ENCODE data around the gene MAGI1.
A peak's percentile ranks its signal among the peaks of the same experiment; 100 is the strongest.
"Not testable (repeated sequence)": the region's sequence is repeated elsewhere in the genome, so short reads cannot be mapped to it uniquely, and the experiment has no call there.

The MAGI1 gene

GRCh38 chr3:65749066-65749465, 289.7 kb downstream of the MAGI1 start:
- DNase-seq (ENCODE audit: low spot score), result no peak

- DNase-seq (ENCODE audit: low spot score), result no peak
Measured at GRCh38 chr3:65748326-65748725, 290.4 kb downstream of the MAGI1 start.

DNA sequence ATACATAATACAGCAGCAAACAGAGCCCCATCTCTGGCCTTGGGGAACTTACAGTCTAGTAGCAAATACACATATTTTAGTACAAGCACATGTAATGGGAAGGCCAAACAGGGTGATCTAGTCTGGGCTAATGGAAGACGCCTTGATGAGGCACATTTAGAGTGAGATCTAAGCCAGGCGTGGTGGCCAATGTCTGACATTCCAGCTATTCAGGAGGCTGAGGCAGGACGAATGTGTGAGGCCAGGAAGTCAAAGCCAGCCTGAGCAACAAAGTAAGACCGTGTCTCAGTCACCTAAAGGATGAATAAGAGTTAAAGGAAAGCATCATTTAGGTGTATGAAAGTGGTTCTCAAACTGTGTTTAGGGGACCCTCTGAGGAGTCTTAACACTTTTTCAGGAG, 291.9 kb downstream of the MAGI1 start:
- no peak for DNase-seq (ENCODE audit: low spot score)

DNA sequence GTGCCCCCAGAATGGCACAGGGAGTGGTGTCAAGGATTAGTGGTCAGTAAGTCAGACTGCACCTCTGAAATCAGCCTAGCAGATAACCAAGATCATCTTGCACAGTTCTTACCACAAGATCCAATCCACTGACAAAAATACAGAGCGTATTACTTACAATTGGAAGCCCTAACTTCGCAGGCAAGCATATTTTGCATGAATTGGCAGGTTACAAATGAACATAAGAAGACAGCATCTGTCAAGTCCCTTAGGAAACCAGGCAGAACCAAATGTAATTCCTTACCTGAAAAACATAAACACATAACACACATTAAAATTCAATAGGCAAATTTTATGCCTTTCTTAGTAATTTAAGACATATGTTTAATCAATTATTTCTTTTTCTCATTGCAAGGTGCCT, 293.4 kb downstream of the MAGI1 start:
- no peak for DNase-seq (ENCODE audit: low spot score)

DNA sequence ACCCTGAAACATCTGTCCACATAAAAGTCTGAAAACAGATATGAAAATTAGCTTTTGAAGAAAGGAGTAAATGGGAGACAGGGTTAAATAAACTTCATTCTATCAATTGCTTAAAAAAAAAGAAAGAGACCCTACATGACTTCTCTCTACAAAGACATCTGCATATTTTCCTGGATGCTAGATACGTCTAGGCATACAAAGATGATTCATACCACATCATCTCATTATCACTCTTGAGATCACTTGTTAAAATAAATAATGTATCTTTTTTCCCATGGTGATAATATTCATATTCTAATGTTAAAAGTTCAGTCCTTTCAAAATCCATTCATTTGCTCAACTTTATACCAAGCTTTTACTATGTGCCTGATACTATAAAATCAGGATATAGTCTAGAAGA, 295.8 kb downstream of the MAGI1 start:
- DNase-seq (ENCODE audit: low spot score), result no peak

GRCh38 chr3:65741540-65741939, 297.2 kb downstream of the MAGI1 start:
- DNase-seq (ENCODE audit: low spot score), result no peak

- no peak for DNase-seq (ENCODE audit: low spot score)
Measured at GRCh38 chr3:65739901-65740541, 298.7 kb downstream of the MAGI1 start.

GRCh38 chr3:65734792-65735191, 303.9 kb downstream of the MAGI1 start:
- no peak for DNase-seq (ENCODE audit: low spot score)

DNA sequence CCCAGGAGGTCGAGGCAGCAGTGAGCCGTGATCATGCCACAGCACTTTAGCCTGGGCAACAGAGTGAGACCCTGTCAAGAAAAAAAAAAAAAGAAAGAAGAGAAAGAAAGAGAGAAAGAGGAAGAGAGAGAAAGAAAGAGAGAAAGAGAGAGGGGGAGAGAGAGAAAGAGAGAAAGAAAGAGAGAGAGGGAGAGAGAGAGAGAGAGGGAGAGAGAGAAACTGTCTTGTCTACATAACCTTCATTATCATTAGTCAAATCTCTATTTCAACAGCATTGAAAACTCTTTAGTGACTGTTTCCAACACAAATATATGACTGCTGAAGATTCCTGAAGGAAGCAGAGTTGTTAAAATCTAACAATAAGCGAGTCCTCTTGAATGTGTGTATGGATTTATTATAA, 304.3 kb downstream of the MAGI1 start:
- no peak for DNase-seq (ENCODE audit: low spot score)

GRCh38 chr3:65733459-65733858, 305.3 kb downstream of the MAGI1 start:
- DNase-seq (ENCODE audit: low spot score), result no peak

DNA sequence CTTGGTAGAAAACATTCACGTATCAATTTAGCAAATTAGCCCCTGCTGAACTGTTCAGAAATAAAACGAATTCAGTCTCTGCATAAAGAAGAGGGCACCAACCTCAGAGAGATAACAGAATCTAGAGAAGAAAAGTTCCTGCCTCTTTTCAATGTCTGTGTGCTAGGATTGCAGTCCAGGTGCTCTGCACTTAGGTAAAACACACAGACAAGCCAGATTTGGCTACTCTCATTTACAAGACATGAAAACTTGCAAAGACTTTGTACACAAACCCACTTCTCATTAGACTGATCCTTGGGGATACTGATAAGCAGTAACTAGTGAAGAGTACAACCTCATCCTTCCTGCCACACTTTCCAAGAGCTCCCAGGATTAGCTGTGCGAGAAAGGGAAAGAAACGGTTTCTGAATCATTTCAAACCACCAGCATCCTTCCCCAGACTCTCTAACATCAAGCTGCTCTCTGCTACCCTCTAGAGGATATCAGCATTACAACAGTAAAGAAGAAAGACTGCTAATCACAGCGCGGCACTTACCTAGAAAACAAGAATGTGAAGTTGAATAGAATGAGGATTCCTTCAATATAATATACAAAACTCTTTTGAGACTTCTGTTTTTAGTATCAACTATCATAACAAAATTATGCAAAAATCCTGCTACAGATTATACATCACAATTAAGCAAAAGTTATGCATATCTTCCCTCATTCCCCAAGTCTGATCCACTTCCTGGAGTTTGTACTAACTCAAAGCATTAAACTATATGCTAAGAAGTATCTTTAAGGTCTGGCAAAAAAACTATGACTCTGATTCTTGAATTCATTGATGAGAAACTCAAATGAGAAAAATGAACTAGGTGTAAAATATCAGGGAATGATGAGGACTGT, 306.4 kb downstream of the MAGI1 start:
- peak; percentile 51 for DNase-seq (ENCODE audit: low spot score)

DNA sequence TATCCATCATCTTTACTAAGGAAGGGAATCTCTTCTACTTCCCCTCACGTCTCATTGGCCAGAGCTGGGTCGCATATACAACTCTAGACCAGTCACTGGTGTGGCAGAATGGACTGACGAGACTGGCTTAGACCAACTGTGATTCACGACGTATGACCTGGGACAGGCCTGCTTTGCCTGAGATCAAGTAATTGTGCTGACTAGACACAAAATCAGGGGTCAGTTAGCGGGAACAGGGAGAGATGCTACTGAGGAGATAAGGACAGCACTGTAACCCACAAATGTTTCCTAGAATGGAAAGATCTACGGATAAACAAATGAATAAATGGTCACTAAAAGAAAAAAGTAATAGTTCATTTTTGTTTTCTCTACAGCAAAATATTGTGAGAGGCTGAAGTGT, 308.3 kb downstream of the MAGI1 start:
- no peak for DNase-seq (ENCODE audit: low spot score)

DNA sequence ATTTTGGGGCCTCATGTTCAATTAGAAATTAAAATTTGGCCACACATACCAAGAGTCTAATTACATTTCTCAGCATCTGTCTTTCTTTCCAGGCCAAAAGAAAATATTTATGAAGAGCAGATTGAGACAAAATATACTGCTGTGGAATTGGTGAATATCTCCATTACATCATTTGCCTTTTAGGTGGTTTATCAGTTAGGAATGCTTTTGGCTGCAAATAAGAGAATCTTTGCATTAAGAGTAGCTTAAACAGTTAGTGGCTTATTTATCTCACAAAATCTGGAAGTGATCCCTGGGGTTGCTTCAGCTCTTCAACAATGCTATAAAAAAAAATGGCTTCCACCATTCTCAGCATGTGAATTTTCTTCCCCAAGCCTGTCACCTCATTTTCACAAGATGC, 308.7 kb downstream of the MAGI1 start:
- DNase-seq (ENCODE audit: low spot score), result no peak

DNA sequence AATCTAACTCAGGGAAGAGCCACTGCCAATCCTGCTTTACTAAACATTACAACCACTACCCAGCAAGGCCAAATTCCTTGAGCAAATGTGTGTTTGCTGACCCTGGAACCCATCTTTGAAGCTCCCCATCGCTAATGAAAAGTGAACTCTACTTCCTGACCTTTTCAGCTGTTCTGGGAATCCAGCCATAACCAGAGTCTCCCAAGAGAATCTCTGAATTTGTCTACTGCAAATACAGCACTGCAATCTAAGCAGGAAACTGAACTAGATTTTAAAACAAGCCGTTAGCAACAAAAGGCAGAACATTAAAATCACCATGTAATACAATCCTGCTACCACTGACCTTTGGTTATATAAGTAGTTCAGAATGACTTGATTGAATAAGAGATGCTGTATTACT, 309.2 kb downstream of the MAGI1 start:
- DNase-seq (ENCODE audit: low spot score), result no peak

GRCh38 chr3:65728138-65728537, 310.6 kb downstream of the MAGI1 start:
- no peak for DNase-seq (ENCODE audit: low spot score)

- DNase-seq (ENCODE audit: low spot score), result no peak
Measured at GRCh38 chr3:65723985-65724384, 314.7 kb downstream of the MAGI1 start.

- DNase-seq (ENCODE audit: low spot score), result no peak
Measured at GRCh38 chr3:65723011-65723410, 315.7 kb downstream of the MAGI1 start.

- no peak for DNase-seq (ENCODE audit: low spot score)
Measured at GRCh38 chr3:65720989-65721737, 317.6 kb downstream of the MAGI1 start.

DNA sequence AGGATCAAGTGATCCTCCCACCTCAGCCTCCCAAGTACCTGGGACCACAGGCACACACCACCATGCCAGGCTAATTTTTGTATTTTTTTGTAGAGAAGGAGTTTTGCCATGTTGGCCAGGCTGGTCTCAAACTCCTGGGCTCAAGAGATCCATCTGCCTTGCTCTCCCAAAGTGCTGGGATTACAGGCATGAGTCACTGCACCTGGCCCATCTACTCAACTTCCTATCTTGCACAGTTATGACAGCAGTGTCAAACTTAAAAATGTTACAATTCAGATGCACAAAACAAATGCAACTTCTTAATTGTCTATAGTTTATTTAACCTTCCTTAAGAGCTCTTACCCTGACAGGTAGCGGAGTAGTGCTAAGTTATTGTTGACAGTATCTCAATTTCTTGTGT, 319.1 kb downstream of the MAGI1 start:
- DNase-seq (ENCODE audit: low spot score), result not testable (repeated sequence)

DNA sequence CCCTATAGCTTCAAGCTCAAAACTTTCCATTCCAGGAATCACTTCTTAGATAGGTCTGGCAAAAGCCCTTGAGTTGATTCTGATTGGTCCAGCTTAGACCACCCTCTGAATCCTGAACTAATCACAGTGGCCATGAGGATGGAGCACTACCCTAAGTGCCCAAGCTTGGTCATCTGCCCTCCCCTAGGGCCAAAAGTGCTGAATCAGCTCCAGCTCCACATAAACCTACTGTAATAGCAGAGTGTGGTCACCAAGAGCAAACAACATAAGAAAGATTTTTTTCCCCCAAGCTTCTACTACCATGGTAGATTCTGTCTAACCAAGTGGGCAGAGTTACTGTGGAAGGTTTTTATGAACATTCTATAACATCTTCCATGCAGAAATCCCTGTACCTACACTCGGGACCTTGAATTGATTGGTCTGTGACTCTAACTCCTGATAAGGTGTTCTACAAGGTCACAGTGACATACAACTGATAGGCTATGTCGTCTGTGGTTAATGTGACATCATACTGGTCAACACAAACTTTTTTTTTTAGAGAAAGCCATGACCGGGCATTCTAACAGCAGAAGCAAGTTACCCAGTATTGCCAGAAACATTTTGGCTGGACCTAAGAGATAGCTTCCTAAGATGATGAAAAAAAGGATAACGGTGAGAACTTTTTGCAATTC, 320.9 kb downstream of the MAGI1 start:
- no peak for DNase-seq (ENCODE audit: low spot score)

- DNase-seq (ENCODE audit: low spot score), result no peak
Measured at GRCh38 chr3:65716071-65716751, 322.5 kb downstream of the MAGI1 start.

DNA sequence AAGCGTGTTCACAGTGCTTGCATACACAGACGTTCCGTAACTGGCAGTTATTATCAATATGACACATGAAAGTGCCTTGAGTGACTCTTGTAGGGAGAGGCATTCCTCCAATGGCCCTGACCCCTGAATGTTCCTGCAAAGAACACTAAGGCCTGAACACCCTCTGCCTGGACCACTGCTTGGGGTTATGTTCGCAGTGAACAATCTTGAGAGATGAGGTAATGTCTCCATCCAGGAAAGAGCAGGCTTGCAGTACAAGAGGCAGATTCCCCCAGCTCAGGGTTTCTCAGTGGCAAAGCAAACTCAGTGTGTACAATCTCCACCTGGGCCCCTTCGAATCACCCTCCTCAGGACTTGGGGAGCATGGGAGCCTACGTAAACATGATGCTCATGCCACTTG, 324.6 kb downstream of the MAGI1 start:
- DNase-seq (ENCODE audit: low spot score), result no peak

All from LoVo (cell line).